Transverse colon (tissue), 4 donors: ENCODE measurements around the gene OR10T2. TPM values are rescaled to one million over a fixed set of nuclear protein-coding genes. Genes with fewer than 3 reads are reported as not detected.
"Not testable (repeated sequence)": the region's sequence is repeated elsewhere in the genome, so short reads cannot be mapped to it uniquely, and the experiment has no call there.

Source experiments
- DNase-seq: peaks from one replicate; pipeline ENCODE4 v3.0.0-alpha.2; 2019
- H3K27ac ChIP-seq, 4 donors: fragments of 200-600 bp; sonication (generic); 2 replicates each; pipeline ENCODE4 v1.5.1; 2016 to 2018; ENCODE audit warnings: inconsistent platforms in 4 of 4
- H3K27me3 ChIP-seq: fragments of 200-600 bp; sonication (generic); 2 replicates; pipeline ENCODE4 v1.5.1; 2017; ENCODE audit warnings: inconsistent platforms
- H3K36me3 ChIP-seq, 4 donors: fragments of 200-600 bp; sonication (generic); 2 replicates each; pipeline ENCODE4 v1.5.1; 2017 to 2019; ENCODE audit warnings: inconsistent platforms in 4 of 4
- H3K4me1 ChIP-seq, 4 donors: fragments of 200-600 bp; sonication (generic); 2 replicates each; pipeline ENCODE4 v1.5.1; 2017 to 2020; ENCODE audit warnings: inconsistent platforms in 4 of 4
- H3K4me3 ChIP-seq, 4 donors: fragments of 200-600 bp; sonication (generic); 1 replicate in 1 of 4; 2 replicates in 3 of 4; pipeline versions ENCODE4 v1.5.1 to v1.6.1; 2017 to 2019; ENCODE audit warnings: inconsistent platforms in 4 of 4
- H3K9me3 ChIP-seq, 2 donors: fragments of 200-600 bp; sonication (generic); 2 replicates each; pipeline ENCODE4 v1.5.1; 2017 to 2019; ENCODE audit warnings: inconsistent platforms in 2 of 2
- CTCF ChIP-seq, 5 experiments: fragments of 200-600 bp in 3 of 5; fragments of 450-650 bp in 2 of 5; sonication (generic) in 3 of 5; IDR thresholded peaks; 1 replicate in 2 of 5; 2 replicates in 3 of 5; pipeline ENCODE4 v1.5.1; 2016 to 2017; ENCODE audit warnings: antibody characterized with exemption in 5 of 5, inconsistent platforms in 3 of 5, mild to moderate bottlenecking in 2 of 5, moderate library complexity in 1 of 5
- EP300 ChIP-seq: sonication (generic); formaldehyde crosslinking; IDR thresholded peaks from one replicate; pipeline ENCODE4 v1.6.1; 2017; ENCODE audit warnings: antibody characterized with exemption, low read depth
- POLR2A ChIP-seq: fragments of 450-650 bp; IDR thresholded peaks from one replicate; pipeline ENCODE4 v1.6.1; 2016; ENCODE audit warnings: antibody characterized with exemption, mild to moderate bottlenecking, moderate library complexity
- POLR2AphosphoS5 ChIP-seq, 3 donors: sonication (generic); formaldehyde crosslinking; IDR thresholded peaks; one replicate each; pipeline ENCODE4 v1.6.1; 2016; ENCODE audit warnings: antibody characterized with exemption in 3 of 3
- WGBS, 2 donors: methylation state at CpG; one replicate each; pipeline ENCODE4 v1.1.5; 2018; ENCODE audit warnings: low coverage in 1 of 2; 5-methylcytosine and 5-hydroxymethylcytosine counted together
- in situ Hi-C, 4 donors: fragments of 200-750 bp; cut with MboI; loops; one replicate each; pipeline versions ENCODE4 v1.15.0 to v1.15.1; 2017; ENCODE audit warnings: low sequenced_read_pairs in 3 of 4, low pct_ligation_motif_present in 1 of 4, low pct_unique_long_range_greater_than_20kb in 1 of 4
- intact Hi-C: fragments of 100-400 bp; cut with DNase I; formaldehyde crosslinking; loops from one replicate; pipeline ENCODE4 v1.15.1; 2023; ENCODE audit warnings: low total_unique reads
- total RNA-seq, 4 donors: library from RNA; depleted of rRNA; stranded (reverse); fragments of >200 nt; gene quantifications; one replicate each; pipeline ENCODE4 v1.1.0, GENCODE V29; 2016

OR10T2 gene
- not detected for total RNA-seq

GRCh38 chr1:158398818-158399514 lies at the start of gene OR10T2:
TSS of gene OR10T2 (minus strand) at chr1:158399466. CDS start at chr1:158399466, 0 bp downstream.
- H3K27me3 ChIP-seq, result no peaks in the 10 kb centered on the region
- H3K27ac ChIP-seq, result no peak within 1 kb of the TSS
- no peak for TF ChIP-seq POLR2A
- no peak for TF ChIP-seq POLR2AphosphoS5 (IDR thresholded peaks at IDR 0.05)
- TF ChIP-seq EP300, result no peak
- TF ChIP-seq CTCF (IDR thresholded peaks at IDR 0.05), result no peak
- no peak for DNase-seq
- intact Hi-C loops, result no loop called here
- in situ Hi-C loops, result no loop called here
- no peaks in the 10 kb centered on the region for H3K36me3 ChIP-seq
- no peaks in the 10 kb centered on the region for H3K9me3 ChIP-seq
- WGBS, 2 donors, result 81 to 86% methylated on average over 4 to 5 of the region's 5 CpGs
- H3K4me3 ChIP-seq, result no peak within 1 kb of the TSS
- H3K4me1 ChIP-seq, result no peaks in the 10 kb centered on the region

- Histone ChIP-seq H3K4me1 (no peaks in the 10 kb centered on the region), H3K36me3 (no peaks in the 10 kb centered on the region), H3K4me3 (no peak overlapping the region), H3K27me3 (no peaks in the 10 kb centered on the region), H3K9me3 (no peaks in the 10 kb centered on the region), H3K27ac (no peak overlapping the region)
- DNase-seq, result no peak
- 79 to 83% methylated on average over 4 of the region's 4 CpGs for WGBS, 2 donors
- no peak for TF ChIP-seq POLR2A
- no peak for TF ChIP-seq CTCF (IDR thresholded peaks at IDR 0.05)
- TF ChIP-seq EP300, result no peak
- no peak for TF ChIP-seq POLR2AphosphoS5 (IDR thresholded peaks at IDR 0.05)
- intact Hi-C loops (no loop called here), in situ Hi-C loops (no loop called here)
These were observed 46.1 kb upstream of the OR10T2 start for GRCh38 chr1:158445376-158445775.

- intact Hi-C loops (no loop called here), in situ Hi-C loops (no loop called here)
- WGBS, 2 donors, result 14 to 39% methylated on average over 1 to 3 of the region's 3 CpGs
- Histone ChIP-seq H3K9me3 (no peaks in the 10 kb centered on the region), H3K36me3 (no peaks in the 10 kb centered on the region), H3K4me3 (no peak overlapping the region), H3K4me1 (no peaks in the 10 kb centered on the region), H3K27ac (no peak overlapping the region), H3K27me3 (no peaks in the 10 kb centered on the region)
- no peak for DNase-seq
- TF ChIP-seq POLR2AphosphoS5 (IDR thresholded peaks at IDR 0.05), result no peak
- TF ChIP-seq CTCF (IDR thresholded peaks at IDR 0.05), result no peak
- TF ChIP-seq POLR2A, result no peak
- TF ChIP-seq EP300, result no peak
These were observed 35.5 kb upstream of the OR10T2 start for GRCh38 chr1:158434741-158435140.

DNA sequence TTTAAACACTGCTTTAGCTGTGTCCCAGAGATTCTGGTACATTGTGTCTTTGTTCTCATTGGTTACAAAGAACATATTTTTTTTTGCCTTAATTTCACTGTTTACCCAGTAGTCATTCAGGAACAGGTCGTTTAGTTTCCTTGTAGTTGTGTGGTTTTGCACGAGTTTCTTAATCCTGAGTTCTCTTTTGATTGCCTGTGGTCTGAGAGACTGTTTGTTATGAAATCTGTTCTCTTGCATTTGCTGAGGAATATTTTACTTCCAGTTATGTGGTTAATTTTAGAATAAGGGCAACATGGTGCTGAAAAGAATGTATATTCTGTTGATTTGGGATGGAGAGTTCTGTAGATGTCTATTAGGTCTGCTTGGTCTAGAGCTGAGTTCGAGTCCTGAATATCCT lies 30.9 kb upstream of the OR10T2 start:
- H3K9me3 ChIP-seq, in situ Hi-C loops, H3K36me3 ChIP-seq, H3K4me3 ChIP-seq, H3K27ac ChIP-seq, H3K4me1 ChIP-seq, H3K27me3 ChIP-seq, intact Hi-C loops, DNase-seq: not testable (repeated sequence)
- WGBS, 2 donors, result 43 to 46% methylated on average over 3 of the region's 3 CpGs

GRCh38 chr1:158426137-158426536 lies 26.9 kb upstream of the OR10T2 start, which contains the start of gene OR10K2:
TSS of gene OR10K2 (minus strand) at chr1:158426237. CDS start at chr1:158420866, 5,371 bp downstream.
- Histone ChIP-seq H3K9me3 (no peaks in the 10 kb centered on the region), H3K36me3 (no peaks in the 10 kb centered on the region), H3K4me1 (no peaks in the 10 kb centered on the region), H3K27ac (no peak within 1 kb of the TSS), H3K4me3 (no peak within 1 kb of the TSS), H3K27me3 (no peaks in the 10 kb centered on the region)
- no peak for DNase-seq
- TF ChIP-seq EP300 (no peak), POLR2A (no peak), CTCF (IDR thresholded peaks at IDR 0.05) (no peak), POLR2AphosphoS5 (IDR thresholded peaks at IDR 0.05) (no peak)
- intact Hi-C loops (no loop called here), in situ Hi-C loops (no loop called here)
- 50 to 85% methylated on average over 1 of the region's 1 CpG for WGBS, 2 donors
